NCI-H1092 treated with DMSO at 0.1 percent for 48 hours (cell line): ENCODE results near the gene STXBP3.
A peak's percentile ranks its signal among the peaks of the same experiment; 100 is the strongest.
"Not testable (repeated sequence)": the region's sequence is repeated elsewhere in the genome, so short reads cannot be mapped to it uniquely, and the experiment has no call there.

Experiments
- DNase-seq: peaks from one replicate; lab custom pipeline; 2025; lab: John Stamatoyannopoulos, UW

STXBP3 gene, protein sequence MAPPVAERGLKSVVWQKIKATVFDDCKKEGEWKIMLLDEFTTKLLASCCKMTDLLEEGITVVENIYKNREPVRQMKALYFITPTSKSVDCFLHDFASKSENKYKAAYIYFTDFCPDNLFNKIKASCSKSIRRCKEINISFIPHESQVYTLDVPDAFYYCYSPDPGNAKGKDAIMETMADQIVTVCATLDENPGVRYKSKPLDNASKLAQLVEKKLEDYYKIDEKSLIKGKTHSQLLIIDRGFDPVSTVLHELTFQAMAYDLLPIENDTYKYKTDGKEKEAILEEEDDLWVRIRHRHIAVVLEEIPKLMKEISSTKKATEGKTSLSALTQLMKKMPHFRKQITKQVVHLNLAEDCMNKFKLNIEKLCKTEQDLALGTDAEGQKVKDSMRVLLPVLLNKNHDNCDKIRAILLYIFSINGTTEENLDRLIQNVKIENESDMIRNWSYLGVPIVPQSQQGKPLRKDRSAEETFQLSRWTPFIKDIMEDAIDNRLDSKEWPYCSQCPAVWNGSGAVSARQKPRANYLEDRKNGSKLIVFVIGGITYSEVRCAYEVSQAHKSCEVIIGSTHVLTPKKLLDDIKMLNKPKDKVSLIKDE

DNA sequence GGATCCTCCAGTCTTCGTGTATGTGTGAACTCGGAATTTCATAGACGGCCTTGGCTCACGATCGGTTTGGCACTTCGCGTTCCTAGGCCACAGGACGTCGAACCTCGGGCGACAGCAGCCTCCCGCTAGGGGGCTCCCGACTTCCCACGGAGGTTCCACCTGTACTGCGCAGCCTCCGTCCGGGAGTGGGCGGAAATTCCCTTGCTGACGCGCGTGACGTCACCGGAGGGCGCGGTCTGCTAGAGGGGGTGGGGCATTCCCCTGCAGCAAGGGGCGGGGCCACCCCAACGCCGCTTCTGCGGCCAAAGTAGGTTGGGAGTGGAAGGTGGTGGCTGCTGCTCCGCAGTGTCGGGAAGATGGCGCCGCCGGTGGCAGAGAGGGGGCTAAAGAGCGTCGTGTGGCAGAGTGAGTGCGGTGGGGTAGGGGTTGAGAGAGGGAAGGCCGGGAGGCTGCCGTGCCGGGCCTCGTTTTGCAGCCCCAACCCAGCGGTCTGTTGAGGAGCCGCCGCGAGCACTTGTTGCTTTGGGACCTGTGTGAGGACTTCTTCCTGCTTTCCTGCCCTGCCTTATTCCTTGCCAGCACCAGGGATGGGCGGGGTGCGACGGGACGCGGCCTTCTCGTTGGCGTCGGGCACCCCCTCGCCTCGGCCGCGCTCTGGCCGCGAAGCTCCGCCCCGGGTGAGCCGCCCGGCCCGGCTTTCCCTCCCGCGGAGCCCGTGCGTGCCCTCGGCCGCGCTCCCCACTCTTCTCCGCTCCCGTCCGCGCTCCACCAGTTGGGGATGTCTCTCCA lies at the start of gene STXBP3:
Gene STXBP3, plus strand, starts transcription at position 293 of the 789 bp plus-strand sequence. Its CDS starts 64 bp downstream, at position 357.
- peak; percentile 95 for DNase-seq

DNA sequence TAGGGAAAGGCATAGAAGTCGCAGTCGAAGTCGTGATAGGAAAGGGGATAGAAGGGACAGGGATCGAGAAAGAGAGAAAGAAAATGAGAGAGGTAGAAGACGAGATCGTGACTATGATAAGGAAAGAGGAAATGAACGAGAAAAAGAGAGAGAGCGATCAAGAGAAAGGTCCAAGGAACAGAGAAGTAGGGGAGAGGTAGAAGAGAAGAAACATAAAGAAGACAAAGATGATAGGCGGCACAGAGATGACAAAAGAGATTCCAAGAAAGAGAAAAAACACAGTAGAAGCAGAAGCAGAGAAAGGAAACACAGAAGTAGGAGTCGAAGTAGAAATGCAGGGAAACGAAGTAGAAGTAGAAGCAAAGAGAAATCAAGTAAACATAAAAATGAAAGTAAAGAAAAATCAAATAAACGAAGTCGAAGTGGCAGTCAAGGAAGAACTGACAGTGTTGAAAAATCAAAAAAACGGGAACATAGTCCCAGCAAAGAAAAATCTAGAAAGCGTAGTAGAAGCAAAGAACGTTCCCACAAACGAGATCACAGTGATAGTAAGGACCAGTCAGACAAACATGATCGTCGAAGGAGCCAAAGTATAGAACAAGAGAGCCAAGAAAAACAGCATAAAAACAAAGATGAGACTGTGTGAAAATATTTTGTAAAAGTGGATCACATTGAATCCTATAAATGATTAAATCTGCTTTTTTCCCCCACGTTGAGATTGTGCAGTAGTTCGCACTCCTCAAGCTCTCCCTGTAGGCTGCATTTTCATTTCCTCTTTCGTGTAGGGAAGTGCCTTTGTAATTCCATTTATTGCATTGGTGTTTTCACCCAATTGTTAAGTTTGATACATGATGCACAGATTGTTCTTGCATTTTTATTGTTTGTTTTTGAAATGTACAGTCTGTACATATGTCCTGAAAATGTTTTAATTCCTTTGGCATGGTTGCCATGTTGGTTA lies 46.8 kb upstream of the STXBP3 start:
- DNase-seq = no peak

DNA sequence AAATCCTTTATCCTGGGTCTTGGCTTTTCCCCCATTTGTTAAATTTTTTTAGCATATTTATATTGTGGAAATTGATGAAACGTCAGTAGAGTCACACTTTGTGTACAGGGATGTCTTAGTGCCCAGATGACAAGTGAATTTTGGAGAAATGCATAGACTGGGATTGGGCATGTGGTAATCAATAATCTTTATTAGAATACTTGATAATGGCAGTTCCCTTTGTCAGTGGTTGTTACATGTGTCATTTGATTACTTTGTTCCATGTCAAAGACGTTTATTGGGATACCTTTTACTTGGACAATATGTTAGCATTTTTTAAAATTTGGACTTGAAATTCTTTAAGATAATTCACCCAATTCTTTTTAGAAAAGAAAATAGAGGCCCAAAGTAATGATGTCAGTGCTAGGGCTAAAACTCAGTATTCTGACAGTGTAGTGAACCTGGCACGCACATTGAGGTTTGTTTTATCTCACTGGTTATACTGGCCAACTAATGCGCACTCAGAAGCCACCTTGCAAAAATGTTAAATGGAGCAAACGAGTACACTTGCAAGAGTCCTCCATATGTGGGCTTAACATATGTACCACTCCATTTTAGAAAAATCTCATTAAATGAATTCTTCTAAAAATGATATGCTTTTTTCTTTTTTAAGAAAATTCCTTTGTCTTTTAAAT lies 45.2 kb upstream of the STXBP3 start:
- no peak for DNase-seq

DNA sequence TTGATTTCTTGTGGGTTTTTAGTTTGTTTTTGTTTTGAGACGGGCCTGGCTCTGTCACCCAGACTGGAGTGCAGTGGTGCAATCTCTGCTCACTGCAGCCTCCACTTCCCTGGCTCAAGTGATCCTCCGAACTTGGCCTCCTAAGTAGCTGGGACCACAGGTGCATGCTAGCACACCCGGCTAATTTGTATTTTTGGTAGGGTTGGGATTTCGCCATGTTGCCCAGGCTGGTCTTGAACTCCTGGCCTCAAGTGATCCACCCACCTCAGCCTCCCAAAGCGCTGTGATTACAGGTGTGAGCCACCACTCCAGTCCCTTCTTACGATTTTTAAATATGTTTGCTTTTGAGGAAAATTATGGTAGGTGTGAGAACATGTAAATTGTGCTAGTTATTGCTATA lies 44.4 kb upstream of the STXBP3 start:
- not testable (repeated sequence) for DNase-seq

DNA sequence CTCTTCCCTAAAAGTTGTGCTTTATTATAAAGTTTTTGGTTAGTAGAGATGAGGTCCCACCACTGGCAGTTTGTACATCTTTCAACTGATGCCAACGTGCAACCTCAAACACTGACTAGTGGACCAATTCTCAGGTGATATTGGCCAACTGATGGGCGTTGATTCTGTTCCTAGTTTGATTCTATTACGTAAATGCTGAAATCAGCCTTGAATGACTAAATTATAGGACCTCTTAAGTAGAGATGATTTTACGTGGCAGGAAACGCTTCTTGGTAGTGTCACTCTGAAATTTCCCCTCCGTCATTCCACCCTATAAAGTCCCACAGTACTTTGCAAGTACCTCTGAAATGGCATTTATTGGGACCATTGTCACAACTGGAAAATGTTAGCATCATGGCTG lies 42.5 kb upstream of the STXBP3 start:
- DNase-seq = no peak

DNA sequence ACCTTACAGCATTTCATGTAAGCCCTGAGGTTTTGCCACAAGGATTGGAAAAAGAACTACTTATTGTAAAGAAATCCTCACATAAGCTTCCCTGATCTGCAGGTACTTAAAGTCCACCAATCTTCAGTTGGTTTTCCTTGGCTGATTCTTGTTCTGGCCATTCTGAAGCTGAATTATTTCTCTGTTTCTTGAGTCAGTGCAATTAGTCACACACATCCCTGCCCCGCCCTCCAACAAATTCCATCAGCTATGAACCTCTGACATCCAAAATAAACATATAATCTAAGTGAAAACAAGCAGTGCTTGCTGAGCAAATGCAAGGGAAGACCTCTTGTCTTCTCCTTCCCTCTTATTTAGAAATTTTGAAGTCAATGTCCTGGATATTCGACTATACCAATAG lies 42.0 kb upstream of the STXBP3 start:
- no peak for DNase-seq

DNA sequence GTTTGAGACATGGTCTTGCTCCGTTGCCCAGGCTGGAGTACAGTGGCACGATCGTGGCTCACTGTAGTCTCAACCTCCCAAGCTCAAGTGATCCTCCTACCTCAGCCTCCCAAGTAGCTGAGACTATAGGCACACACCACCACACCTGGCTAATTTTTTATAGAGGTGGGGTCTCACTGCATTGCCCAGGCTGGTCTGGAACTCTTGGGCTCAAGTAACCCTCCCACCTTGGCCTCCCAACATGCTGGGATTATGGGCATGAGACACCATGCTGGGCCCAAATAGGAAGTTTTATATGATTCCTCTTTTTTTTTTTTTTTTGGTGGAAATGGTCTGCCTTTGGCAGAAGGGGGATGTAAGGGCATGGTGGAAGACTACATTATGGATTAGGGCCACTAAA lies 39.8 kb upstream of the STXBP3 start:
- DNase-seq = no peak

DNA sequence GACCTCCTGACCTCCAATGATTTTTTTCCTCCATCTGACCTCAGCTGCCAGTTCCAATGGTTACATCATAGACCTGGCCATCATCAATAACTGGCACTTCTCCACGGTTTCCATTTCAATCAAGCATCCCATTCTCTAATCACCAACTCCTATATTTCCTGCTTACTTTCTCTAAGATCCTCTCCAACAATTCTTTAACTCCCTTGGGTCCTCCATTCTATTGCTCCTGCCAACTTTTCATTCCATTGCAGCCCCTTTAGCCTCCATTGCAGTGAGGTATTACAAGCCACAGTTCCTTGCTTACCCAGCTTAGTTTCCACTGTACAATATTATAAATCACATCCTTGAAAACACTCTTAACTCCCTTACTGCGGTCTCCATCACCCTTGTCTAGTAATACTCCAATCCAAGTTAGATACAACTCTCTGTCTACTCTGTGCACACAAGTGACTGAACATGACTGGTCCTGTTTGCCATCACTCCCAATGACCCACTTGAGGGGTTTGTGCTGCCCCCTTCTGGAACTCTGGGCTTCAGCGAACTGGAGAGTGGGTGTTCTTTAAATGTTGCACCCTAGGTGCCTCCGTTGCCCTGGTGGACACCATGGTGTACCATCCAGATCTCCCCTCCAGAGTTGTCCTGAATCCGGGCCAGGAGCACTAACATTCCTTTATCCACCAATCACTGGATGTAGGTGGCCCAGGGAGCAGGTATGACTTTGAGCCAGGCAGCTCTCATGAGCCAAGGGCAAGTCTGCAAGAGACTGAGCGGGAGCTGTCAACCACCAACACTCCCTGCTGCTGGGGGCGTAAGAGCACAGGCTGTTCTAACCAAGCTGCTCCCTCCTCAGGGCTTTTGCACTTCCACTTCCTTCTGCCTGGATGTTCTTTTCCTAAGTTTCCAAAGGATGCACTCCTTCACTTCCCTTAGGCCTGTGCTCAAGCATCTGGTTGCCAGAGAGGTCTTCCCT lies 37.5 kb upstream of the STXBP3 start:
- DNase-seq = no peak

DNA sequence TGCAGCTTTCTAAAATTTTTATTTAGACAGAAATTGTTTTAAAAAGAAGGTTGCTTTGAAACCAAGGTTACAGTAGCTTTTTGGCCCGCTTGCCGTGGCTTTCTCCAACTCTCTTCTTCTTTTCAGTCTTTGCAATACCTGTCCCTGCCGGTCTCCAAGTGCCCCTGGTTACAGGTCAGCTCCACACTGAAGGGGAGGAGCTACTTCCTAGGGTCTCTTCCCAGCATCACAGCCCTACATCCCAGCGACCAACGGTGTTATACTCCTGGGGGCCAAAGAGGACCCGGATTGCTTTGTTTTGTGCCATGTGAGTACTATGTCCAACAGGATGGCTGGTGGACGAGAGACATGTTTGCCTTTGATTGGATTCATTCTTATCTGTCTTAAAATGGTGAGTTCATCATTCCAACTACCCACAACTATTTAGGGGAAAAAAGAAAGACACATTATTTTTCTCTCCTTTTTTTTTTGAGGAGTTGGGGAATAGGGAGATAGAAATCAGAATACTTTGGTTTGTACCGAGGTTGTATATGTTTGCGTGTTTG lies 33.8 kb upstream of the STXBP3 start, which contains the start of gene FNDC7:
Gene FNDC7, plus strand, starts transcription at position 303 of the 545 bp plus-strand sequence. Its CDS starts 26 bp downstream, at position 329.
- no peak for DNase-seq

DNA sequence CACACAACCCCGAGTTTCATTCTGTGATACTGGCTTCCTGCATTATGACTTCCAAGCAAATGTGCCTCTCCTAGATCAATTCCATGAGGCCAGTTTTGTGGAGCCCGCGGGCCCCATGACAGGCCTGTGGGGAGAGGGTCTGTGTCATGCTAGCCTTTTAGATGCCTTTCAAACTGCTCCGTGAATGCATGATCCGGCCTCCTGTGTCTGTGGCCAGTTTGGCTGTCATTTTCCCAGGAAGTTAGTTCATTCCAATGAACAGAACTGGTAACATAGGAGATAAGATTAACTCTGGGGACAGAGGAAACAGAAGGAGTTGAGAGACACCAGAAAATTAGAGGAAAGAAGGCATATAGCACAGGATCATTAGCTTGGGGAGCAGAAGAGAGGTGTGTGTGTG lies 30.5 kb upstream of the STXBP3 start:
- no peak for DNase-seq

DNA sequence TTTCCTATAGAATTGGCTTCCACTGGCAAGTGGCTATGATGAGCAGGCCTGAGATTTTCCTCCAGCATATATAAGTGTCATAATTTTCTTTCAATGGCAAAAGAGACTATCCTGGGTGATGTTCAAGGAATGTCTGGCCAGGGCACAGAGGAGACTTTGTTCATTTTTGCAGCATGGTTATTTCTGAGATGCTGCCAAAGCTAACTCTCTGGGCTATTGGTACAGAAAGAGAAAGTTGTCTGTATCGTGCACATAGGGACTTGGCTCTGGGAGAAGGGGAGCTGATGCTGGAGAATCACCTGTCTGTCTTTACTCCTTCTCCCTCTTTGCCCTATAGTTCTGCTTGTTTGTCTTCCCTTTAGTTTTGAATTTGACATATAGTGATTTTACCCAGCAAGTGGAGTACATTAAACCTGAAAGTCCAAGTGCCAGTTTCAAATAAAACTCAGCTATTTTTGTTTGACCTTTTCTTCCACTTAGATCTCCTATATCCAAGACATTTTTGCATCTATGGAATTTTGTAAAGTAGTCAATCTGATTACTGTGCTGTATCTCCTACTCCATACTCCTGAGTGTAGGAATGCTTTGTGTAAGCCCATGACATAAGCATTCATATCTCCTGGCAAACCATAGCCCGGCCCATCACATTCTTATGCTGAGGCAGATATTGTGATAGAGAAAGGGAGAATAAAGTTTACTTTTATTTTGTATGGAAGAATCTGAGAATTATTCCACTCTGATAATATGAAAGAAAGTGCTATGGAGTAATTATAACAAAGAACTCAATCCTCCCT lies 29.8 kb upstream of the STXBP3 start:
- DNase-seq = no peak

DNA sequence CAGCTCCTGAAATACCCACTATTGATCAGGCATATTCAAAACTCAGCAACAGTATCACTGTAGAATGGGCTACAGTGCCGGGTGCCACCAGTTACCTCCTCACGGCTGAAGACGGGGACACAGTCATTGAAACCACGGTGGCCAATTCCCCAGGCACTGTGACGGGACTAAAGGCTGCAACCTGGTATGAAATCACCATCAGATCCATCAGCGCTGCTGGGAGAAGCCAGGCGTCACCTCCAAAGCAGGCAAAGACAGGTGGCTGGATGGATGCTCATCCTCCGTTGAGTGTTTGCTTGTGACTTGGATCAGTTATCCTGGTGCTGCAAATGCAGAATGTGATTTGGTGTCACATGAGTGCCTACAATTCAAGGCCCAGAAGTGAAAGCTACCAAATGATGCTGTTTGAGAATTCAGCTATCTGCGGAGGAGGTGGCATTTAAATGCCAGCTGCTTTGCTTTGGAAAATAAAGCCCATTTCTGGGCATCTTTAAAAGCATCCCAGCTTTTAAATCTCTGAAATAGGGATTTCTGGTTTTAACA lies 28.6 kb upstream of the STXBP3 start:
- no peak for DNase-seq

DNA sequence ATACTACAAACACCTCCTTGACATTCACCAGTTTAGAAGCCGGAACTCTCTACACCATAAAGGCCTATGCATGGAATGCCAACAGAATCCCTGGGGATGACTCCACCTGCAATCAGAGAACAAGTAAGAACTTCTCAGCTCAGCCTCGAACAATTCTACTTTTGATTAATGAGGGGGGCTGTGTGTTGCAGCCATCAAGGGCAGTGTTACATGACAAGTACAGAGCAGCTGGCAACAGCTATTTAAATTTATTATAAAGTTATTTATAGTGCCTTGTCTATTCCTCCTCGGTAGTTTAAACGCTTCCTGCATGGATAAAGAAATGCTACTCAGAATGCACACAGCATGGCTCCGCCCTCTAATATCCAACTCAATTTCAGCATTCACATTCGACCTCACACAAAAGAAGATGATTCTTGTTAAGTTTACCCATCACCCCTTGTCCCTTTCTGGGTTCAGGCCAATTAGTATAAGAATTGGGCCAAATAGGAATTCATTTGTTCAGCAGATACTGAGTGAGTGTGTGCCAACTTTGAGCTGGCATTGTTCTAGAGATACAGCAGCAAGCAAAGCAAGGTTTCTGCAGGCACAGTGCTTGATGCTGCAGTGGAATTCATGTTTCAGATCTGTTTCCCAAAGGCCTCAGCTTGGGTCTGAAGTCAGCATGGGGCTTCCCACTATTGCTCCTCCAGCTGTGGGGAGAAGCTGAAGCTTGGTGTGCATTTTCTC lies 27.4 kb upstream of the STXBP3 start:
- DNase-seq = no peak

DNA sequence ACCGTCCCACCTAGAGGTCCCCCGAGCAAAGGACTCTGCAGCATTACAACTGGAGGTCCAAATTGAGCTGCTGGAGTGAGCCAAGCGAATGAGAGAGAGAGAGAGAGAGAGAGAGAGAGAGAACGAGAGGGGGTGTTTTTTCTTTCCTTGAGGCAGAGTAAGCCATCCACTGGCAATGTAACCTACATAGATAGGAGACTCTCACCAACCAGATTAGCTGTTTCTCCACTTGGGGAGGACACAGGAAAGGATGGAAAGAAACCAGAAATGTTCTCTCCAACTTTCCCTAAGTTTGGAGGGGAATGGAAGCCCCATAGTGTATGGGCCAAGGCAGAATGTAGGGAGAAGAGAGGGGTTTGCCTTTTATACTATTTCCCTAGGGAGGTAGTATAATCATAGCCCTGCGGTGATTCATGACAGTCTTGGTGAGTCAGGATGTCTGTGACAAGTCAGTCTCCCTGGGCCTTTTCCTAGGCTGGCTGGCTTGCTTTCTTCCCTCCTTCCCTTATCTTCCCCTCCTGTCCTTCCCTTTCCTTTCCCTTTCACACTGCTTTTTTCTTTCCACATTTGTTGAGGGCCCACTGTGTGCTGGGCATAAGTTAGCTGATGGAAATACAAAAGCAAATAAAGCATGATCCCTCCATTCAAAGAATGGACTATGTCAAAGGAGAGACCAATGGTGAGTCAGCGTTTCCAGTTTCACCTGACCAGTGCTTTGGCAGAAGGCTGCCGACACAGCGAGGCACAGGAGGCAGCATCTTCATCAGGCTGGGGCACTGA lies 26.6 kb upstream of the STXBP3 start:
- no peak for DNase-seq

DNA sequence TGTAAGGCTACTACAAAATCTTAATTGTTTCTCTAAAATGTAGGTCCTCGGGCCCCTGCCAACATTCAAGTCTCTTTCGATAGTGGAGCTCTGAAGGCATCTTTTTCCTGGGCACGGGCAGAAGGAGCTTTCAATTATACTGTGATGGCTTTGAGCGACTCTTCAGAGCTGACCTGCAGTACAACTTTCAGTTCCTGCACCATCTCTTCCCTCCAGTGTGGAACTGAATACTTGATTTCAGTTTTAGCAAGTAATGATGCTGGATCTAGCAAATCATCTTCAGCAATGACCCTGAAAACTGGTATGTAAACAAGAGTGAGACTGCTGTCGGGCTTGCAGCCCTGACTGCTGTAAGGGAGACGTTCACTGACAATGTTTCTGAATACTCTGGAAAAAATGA lies 24.2 kb upstream of the STXBP3 start:
- no peak for DNase-seq

DNA sequence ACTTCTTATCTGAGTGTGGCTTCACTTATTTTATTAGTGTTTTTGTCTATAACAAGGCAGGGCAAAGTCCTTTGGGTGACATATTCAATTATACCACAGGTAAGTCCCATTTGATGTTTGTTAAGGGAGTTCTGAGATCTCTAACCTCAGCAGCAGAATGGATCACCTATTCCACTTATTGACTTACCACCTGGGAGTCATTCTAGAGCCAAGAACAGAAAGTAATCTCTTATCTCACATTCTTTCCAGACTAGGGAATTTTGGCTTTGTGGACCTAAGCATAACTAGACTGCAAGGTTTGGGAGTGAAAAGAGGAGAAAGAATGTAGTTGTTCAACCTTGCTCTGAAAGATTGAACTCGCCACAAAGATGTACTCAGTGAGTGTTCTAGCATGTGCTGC lies 20.6 kb upstream of the STXBP3 start:
- no peak for DNase-seq
